Activated B cell treated with CpG ODN at 0.5 μM for 24 hours (primary cell): ENCODE results near the gene NT5C. TPM values are rescaled to one million over a fixed set of nuclear protein-coding genes. Genes with fewer than 3 reads are reported as not detected.

ENCODE experiments used
- ATAC-seq: fragments of 200-7000 bp; cut with Tn5 transposase; one replicate; pipeline ENCODE4 v1.10.0; 2021; ENCODE audit warnings: low read depth, mild to moderate bottlenecking, moderate library complexity
- CTCF ChIA-PET: fragments of 350-600 bp; sonication (Branson Sonifier 250); formaldehyde crosslinking; loops from one replicate; lab custom pipeline; 2021; ENCODE audit warnings: antibody characterized with exemption; lab: Charles Lee
- POLR2A ChIA-PET: fragments of 350-600 bp; sonication (Branson Sonifier 250); formaldehyde crosslinking; loops from one replicate; lab custom pipeline; 2021; ENCODE audit warnings: antibody characterized with exemption; lab: Charles Lee
- DNase-seq: peaks from one replicate; pipeline ENCODE4 v3.0.0; 2022
- H3K27ac Mint-ChIP-seq: one replicate; pipeline ENCODE4 v1.8.0; 2020; ENCODE audit warnings: mixed read lengths
- H3K27me3 Mint-ChIP-seq: one replicate; pipeline ENCODE4 v1.8.0; 2021; ENCODE audit warnings: mixed read lengths
- H3K36me3 Mint-ChIP-seq: one replicate; pipeline ENCODE4 v1.8.0; 2021; ENCODE audit warnings: low read depth, mixed read lengths
- H3K4me1 Mint-ChIP-seq: one replicate; pipeline ENCODE4 v1.8.0; 2021; ENCODE audit warnings: mixed read lengths
- H3K4me3 Mint-ChIP-seq: one replicate; pipeline ENCODE4 v1.8.0; 2020; ENCODE audit warnings: mild to moderate bottlenecking, mixed read lengths
- H3K9me3 Mint-ChIP-seq: one replicate; pipeline ENCODE4 v1.8.0; 2020; ENCODE audit warnings: mixed read lengths
- CTCF ChIP-seq: fragments of 200-600 bp; IDR thresholded peaks from one replicate; pipeline ENCODE4 v1.8.0; 2022; ENCODE audit warnings: antibody characterized with exemption, mild to moderate bottlenecking
- intact Hi-C: fragments of 100-400 bp; cut with micrococcal nuclease; formaldehyde crosslinking; loops from one replicate; pipeline ENCODE4 v1.15.1; 2024
- total RNA-seq: library from RNA; stranded (reverse); gene quantifications from 2 replicates; pipeline ENCODE4 v1.2.3, GENCODE V29; 2022

The NT5C gene
- total RNA-seq, 1 donor from 2014 or later = 95.0 TPM

- TF ChIP-seq CTCF = no peak
- H3K27ac Mint-ChIP-seq = no peak overlapping the region
- DNase-seq (no peak), ATAC-seq (peak; percentile 39)
- no peaks in the 10 kb centered on the region for H3K27me3 Mint-ChIP-seq
- no peak overlapping the region for H3K4me3 Mint-ChIP-seq
- intact Hi-C loops = no loop called here
- no peaks in the 10 kb centered on the region for H3K9me3 Mint-ChIP-seq
- ChIA-PET POLR2A (interaction anchor here (0.5 to 3.2 kb wide), 4 partner anchors 8 to 98 kb away, joined by 3 to 9 read pairs (median 6); no protein-coding TSS in a partner anchor), CTCF (interaction anchor here (1.0 to 5.3 kb wide), 7 partner anchors 8 to 394 kb away, joined by 3 to 22 read pairs (median 4); partner anchors contain the start of genes ATP5PD, KCTD2, MRPL58 and NT5C)
- peaks cover 24% of the 10 kb centered on the region for H3K4me1 Mint-ChIP-seq
- no peaks in the 10 kb centered on the region for H3K36me3 Mint-ChIP-seq
These were observed 26.1 kb downstream of the NT5C start for GRCh38 chr17:75105126-75106080.

- DNase-seq (no peak), ATAC-seq (no peak)
- H3K4me1 Mint-ChIP-seq = peaks cover 17% of the 10 kb centered on the region
- CTCF ChIA-PET = interaction anchor here (1.0 to 5.3 kb wide), 4 partner anchors 10 to 142 kb away, joined by 3 to 22 read pairs (median 4); no protein-coding TSS in a partner anchor
- POLR2A ChIA-PET = interaction anchor here (1.2 to 3.2 kb wide), 2 partner anchors 10 to 25 kb away, joined by 3 to 9 read pairs; no protein-coding TSS in a partner anchor
- intact Hi-C loops = no loop called here
- no peaks in the 10 kb centered on the region for H3K36me3 Mint-ChIP-seq
- no peak overlapping the region for H3K4me3 Mint-ChIP-seq
- no peaks in the 10 kb centered on the region for H3K27me3 Mint-ChIP-seq
- no peak for TF ChIP-seq CTCF
- no peak overlapping the region for H3K27ac Mint-ChIP-seq
- no peaks in the 10 kb centered on the region for H3K9me3 Mint-ChIP-seq
These were observed 27.7 kb downstream of the NT5C start for GRCh38 chr17:75103601-75104554.

- Mint-ChIP-seq H3K36me3 (no peaks in the 10 kb centered on the region), H3K9me3 (no peaks in the 10 kb centered on the region), H3K4me3 (peak overlapping the region; percentile 1), H3K4me1 (peaks cover 14% of the 10 kb centered on the region), H3K27ac (peak overlapping the region; percentile 57), H3K27me3 (no peaks in the 10 kb centered on the region)
- no peak for TF ChIP-seq CTCF
- CTCF ChIA-PET = interaction anchor here (0.6 to 5.3 kb wide), 4 partner anchors 12 to 105 kb away, joined by 3 to 22 read pairs (median 4); no protein-coding TSS in a partner anchor
- no peak for DNase-seq
- ATAC-seq = peak; percentile 77
- POLR2A ChIA-PET = interaction anchor here (0.6 to 1.5 kb wide), 8 partner anchors 11 to 678 kb away, joined by 3 to 12 read pairs (median 4); partner anchors contain the start of gene SLC25A19
- intact Hi-C loops = no loop called here
These were observed 29.1 kb downstream of the NT5C start for GRCh38 chr17:75102385-75102821.

- ATAC-seq = no peak
- no peak for TF ChIP-seq CTCF
- no peak overlapping the region for H3K27ac Mint-ChIP-seq
- intact Hi-C loops = no loop called here
- no peak overlapping the region for H3K4me3 Mint-ChIP-seq
- no peaks in the 10 kb centered on the region for H3K9me3 Mint-ChIP-seq
- no peaks in the 10 kb centered on the region for H3K27me3 Mint-ChIP-seq
- POLR2A ChIA-PET = no interaction called here
- H3K36me3 Mint-ChIP-seq = no peaks in the 10 kb centered on the region
- CTCF ChIA-PET = no interaction called here
- peaks cover 17% of the 10 kb centered on the region for H3K4me1 Mint-ChIP-seq
- no peak for DNase-seq
These were observed 31.5 kb downstream of the NT5C start for GRCh38 chr17:75099881-75100595.
